ENCODE results near the gene DST. TPM values are rescaled to one million over a fixed set of nuclear protein-coding genes. Genes with fewer than 3 reads are reported as not detected.

Gene DST
- total and polyA plus RNA-seq, 2 of the 8 experiments (the other 6 are each of a cell fraction or from before 2014, with no cell fraction given), result 49.4 to 116 TPM

DNA sequence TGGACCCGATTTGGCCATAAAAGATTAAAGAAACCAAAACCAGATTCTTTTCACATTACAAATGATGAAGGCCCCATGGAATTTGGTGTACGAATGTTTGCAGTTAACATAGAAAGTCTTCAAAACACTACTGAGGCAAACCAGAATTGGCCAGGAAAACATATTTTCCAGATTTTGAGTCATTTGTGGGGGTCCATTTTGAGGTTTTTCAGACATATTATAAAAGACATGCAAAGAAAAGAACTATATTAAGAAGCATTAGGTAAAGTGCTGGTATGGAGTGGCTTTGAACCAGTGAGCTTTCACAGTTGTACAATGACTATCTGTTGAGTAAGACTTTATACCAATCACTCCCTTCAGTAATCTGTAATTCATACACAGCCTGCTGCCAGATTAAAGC lies 226.4 kb downstream of the DST start:
- TF ChIP-seq ZNF274 (IDR thresholded peaks at IDR 0.05; ENCODE audit: borderline replicate concordance, extremely low read depth, low read length), result no peak
- no peak for TF ChIP-seq SP1 (IDR thresholded peaks at IDR 0.05; ENCODE audit: low read depth, low read length)
- TF ChIP-seq GABPA (IDR thresholded peaks at IDR 0.05; ENCODE audit: borderline replicate concordance, insufficient read depth, low read length), result no peak
- TF ChIP-seq KDM1A (IDR thresholded peaks at IDR 0.05; ENCODE audit: borderline replicate concordance, low read length), result no peak
- TF ChIP-seq SRF (IDR thresholded peaks at IDR 0.05; ENCODE audit: low read depth, low read length), result no peak
- TF ChIP-seq EGR1 (IDR thresholded peaks at IDR 0.05; ENCODE audit: borderline replicate concordance, low read depth, low read length), result no peak
- TF ChIP-seq HDAC6 (IDR thresholded peaks at IDR 0.05; ENCODE audit: low read depth, low read length), result no peak
- TF ChIP-seq POLR2A (IDR thresholded peaks at IDR 0.05; ENCODE audit: control extremely low read depth in 1 of 2, low read depth in 2 of 2, low read length in 2 of 2), result no peak
- TF ChIP-seq, protein P1, sequence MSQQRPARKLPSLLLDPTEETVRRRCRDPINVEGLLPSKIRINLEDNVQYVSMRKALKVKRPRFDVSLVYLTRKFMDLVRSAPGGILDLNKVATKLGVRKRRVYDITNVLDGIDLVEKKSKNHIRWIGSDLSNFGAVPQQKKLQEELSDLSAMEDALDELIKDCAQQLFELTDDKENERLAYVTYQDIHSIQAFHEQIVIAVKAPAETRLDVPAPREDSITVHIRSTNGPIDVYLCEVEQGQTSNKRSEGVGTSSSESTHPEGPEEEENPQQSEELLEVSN (IDR thresholded peaks at IDR 0.05), result no peak
- TF ChIP-seq, protein P2, sequence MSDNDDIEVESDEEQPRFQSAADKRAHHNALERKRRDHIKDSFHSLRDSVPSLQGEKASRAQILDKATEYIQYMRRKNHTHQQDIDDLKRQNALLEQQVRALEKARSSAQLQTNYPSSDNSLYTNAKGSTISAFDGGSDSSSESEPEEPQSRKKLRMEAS (IDR thresholded peaks at IDR 0.05), result no peak
- no peak for TF ChIP-seq SIX5 (IDR thresholded peaks at IDR 0.05; ENCODE audit: low read depth, low read length)
- TF ChIP-seq SIRT6 (IDR thresholded peaks at IDR 0.05; ENCODE audit: low read length), result no peak
- no peak for TF ChIP-seq CREB1 (IDR thresholded peaks at IDR 0.05)
- TF ChIP-seq CHD2 (IDR thresholded peaks at IDR 0.05; ENCODE audit: low read length), result no peak
- TF ChIP-seq CBX5 (IDR thresholded peaks at IDR 0.05; ENCODE audit: low read depth, low read length), result no peak
- no peak for TF ChIP-seq TEAD4 (IDR thresholded peaks at IDR 0.05; ENCODE audit: low read depth, low read length)
- Histone ChIP-seq H2AFZ (ENCODE audit: low read length) (no peak overlapping the region), H3K14ac (ENCODE audit: insufficient read length) (no peak overlapping the region), H3K79me1 (ENCODE audit: low read depth, low read length) (no peaks in the 10 kb centered on the region), H3K23ac (ENCODE audit: insufficient read length) (no peak overlapping the region), H3K23me2 (ENCODE audit: low read depth, low read length) (no peaks in the 10 kb centered on the region), H4K20me1 (replicated peaks in 1 of 2; ENCODE audit: control insufficient read depth in 1 of 2, insufficient read depth in 2 of 2, low read length in 2 of 2) (no peaks in the 10 kb centered on the region), H3K4me3 (ENCODE audit: extremely low read depth in 1 of 4, insufficient read depth in 2 of 4, low read depth in 3 of 4, low read length in 4 of 4) (no peak overlapping the region), H3K36me3 (ENCODE audit: control insufficient read depth in 2 of 4, insufficient read depth in 4 of 4, low read length in 3 of 4) (no peaks in the 10 kb centered on the region), H3K18ac (ENCODE audit: extremely low read depth, low read length) (no peak overlapping the region), H2BK5ac (ENCODE audit: low read depth, low read length) (no peak overlapping the region), H3K79me2 (ENCODE audit: control insufficient read depth in 1 of 2, insufficient read depth in 2 of 2, low read length in 2 of 2) (no peaks in the 10 kb centered on the region), H2AK5ac (ENCODE audit: low read depth, low read length) (no peak overlapping the region), H2BK120ac (replicated peaks; ENCODE audit: low read depth, low read length) (no peak overlapping the region), H4K5ac (ENCODE audit: insufficient read length, low read depth, low read length) (no peak overlapping the region), H2BK20ac (ENCODE audit: low read length) (no peak overlapping the region), H2BK12ac (ENCODE audit: low read depth, low read length) (no peak overlapping the region), H3K4me1 (replicated peaks in 1 of 4; ENCODE audit: control insufficient read depth in 3 of 4, insufficient read depth in 4 of 4, low read length in 3 of 4) (no peaks in the 10 kb centered on the region), H3K4me2 (ENCODE audit: insufficient read depth in 1 of 2, low read depth in 2 of 2, low read length in 2 of 2) (no peak overlapping the region), H3K9me3 (ENCODE audit: insufficient read depth in 2 of 2, low read depth in 1 of 2, low read length in 1 of 2) (no peaks in the 10 kb centered on the region), H3K9ac (replicated peaks in 1 of 4; ENCODE audit: extremely low read depth in 1 of 4, low read depth in 3 of 4, low read length in 3 of 4) (no peak overlapping the region), H2BK15ac (ENCODE audit: low read length) (no peak overlapping the region), H3K56ac (replicated peaks; ENCODE audit: insufficient read length, low read depth, low read length) (no peak overlapping the region), H3K27ac (ENCODE audit: low read depth, low read length) (no peak overlapping the region), H4K8ac (ENCODE audit: extremely low read depth, insufficient read depth, low read length) (no peak overlapping the region), H3K27me3 (replicated peaks in 1 of 4; ENCODE audit: control insufficient read depth in 3 of 4, extremely low read depth in 1 of 4, insufficient read depth in 3 of 4, low read length in 3 of 4) (no peaks in the 10 kb centered on the region), H4K91ac (replicated peaks; ENCODE audit: insufficient read length, low read length) (no peak overlapping the region), H3K4ac (replicated peaks; ENCODE audit: insufficient read length, low read depth, low read length) (no peak overlapping the region)
- 82% methylated on average over 2 of the region's 2 CpGs; no CpG with 5 or more reads in 1 of the 2 experiments for WGBS, 2 experiments (ENCODE audit: extremely low coverage in 1 of 2, insufficient coverage in 1 of 2, insufficient read length in 1 of 2, insufficient replicate concordance in 2 of 2, low coverage in 1 of 2, low lambda C conversion rate in 2 of 2, missing lambda C conversion rate in 1 of 2)
- DNase-seq (ENCODE audit: low read depth in 1 of 2, low spot score in 2 of 2) (no peak), FAIRE-seq (no peak)
- POLR2A ChIA-PET (ENCODE audit: partially characterized antibody), result no interaction called here
- CTCF ChIA-PET (ENCODE audit: partially characterized antibody), result no interaction called here
